ENCODE data around the gene LETMD1.
A peak's percentile ranks its signal among the peaks of the same experiment; 100 is the strongest.

LETMD1 gene

GRCh38 chr12:51018956-51019355 is 29.2 kb upstream of the LETMD1 start:
- H4K20me1 ChIP-seq (ENCODE audit: insufficient read depth, low read length, poor library complexity, severe bottlenecking), result peaks cover 27% of the 10 kb centered on the region
- TF ChIP-seq CTCF (conservative IDR thresholded peaks at IDR 0.05; ENCODE audit: low read length) (no peak), EZH2phosphoT487 (IDR thresholded peaks at IDR 0.05; ENCODE audit: borderline replicate concordance) (no peak)
- peaks cover 66% of the 10 kb centered on the region for H3K4me1 ChIP-seq (ENCODE audit: insufficient read depth, low read length, poor library complexity, severe bottlenecking)
- H3K9ac ChIP-seq (ENCODE audit: low read depth, low read length, poor library complexity, severe bottlenecking), result peak overlapping the region; percentile 93
- H3K4me3 ChIP-seq (ENCODE audit: low read length, poor library complexity, severe bottlenecking), result peak overlapping the region; percentile 26
- H3K79me2 ChIP-seq (ENCODE audit: insufficient read depth, low read length), result peaks cover 98% of the 10 kb centered on the region
- H3K27me3 ChIP-seq (ENCODE audit: insufficient read depth, low read length, poor library complexity, severe bottlenecking), result no peaks in the 10 kb centered on the region
- no peaks in the 10 kb centered on the region for H3K36me3 ChIP-seq (ENCODE audit: insufficient read depth, low read length)
- no peak overlapping the region for H2AFZ ChIP-seq (ENCODE audit: low read length)
- H3K9me2 ChIP-seq (replicated peaks; ENCODE audit: low read depth, low read length), result no peaks in the 10 kb centered on the region
- 0 out of 2 replicates have a peak, but pooled peaks cover 5% of the 10 kb centered on the region for H3F3A ChIP-seq (ENCODE audit: low read depth)
- H3K9me3 ChIP-seq (ENCODE audit: insufficient read depth, low read depth, low read length), result no peaks in the 10 kb centered on the region
- peak overlapping the region; percentile 97 for H3K4me2 ChIP-seq (ENCODE audit: low read depth, low read length, poor library complexity, severe bottlenecking)

GRCh38 chr12:51019927-51020326 is 28.2 kb upstream of the LETMD1 start:
- no peaks in the 10 kb centered on the region for H3K36me3 ChIP-seq (ENCODE audit: insufficient read depth, low read length)
- H3K9me2 ChIP-seq (replicated peaks; ENCODE audit: low read depth, low read length), result no peaks in the 10 kb centered on the region
- peak overlapping the region; percentile 93 for H3K9ac ChIP-seq (ENCODE audit: low read depth, low read length, poor library complexity, severe bottlenecking)
- H3K4me2 ChIP-seq (ENCODE audit: low read depth, low read length, poor library complexity, severe bottlenecking), result peak overlapping the region; percentile 97
- no peak for TF ChIP-seq EZH2phosphoT487 (IDR thresholded peaks at IDR 0.05; ENCODE audit: borderline replicate concordance)
- TF ChIP-seq CTCF (conservative IDR thresholded peaks at IDR 0.05; ENCODE audit: low read length), result no peak
- no peaks in the 10 kb centered on the region for H3K27me3 ChIP-seq (ENCODE audit: insufficient read depth, low read length, poor library complexity, severe bottlenecking)
- peaks cover 28% of the 10 kb centered on the region for H4K20me1 ChIP-seq (ENCODE audit: insufficient read depth, low read length, poor library complexity, severe bottlenecking)
- no peaks in the 10 kb centered on the region for H3K9me3 ChIP-seq (ENCODE audit: insufficient read depth, low read depth, low read length)
- 0 out of 2 replicates have a peak, but pooled peaks cover 5% of the 10 kb centered on the region for H3F3A ChIP-seq (ENCODE audit: low read depth)
- H3K4me1 ChIP-seq (ENCODE audit: insufficient read depth, low read length, poor library complexity, severe bottlenecking), result peaks cover 76% of the 10 kb centered on the region
- H2AFZ ChIP-seq (ENCODE audit: low read length), result no peak overlapping the region
- H3K4me3 ChIP-seq (ENCODE audit: low read length, poor library complexity, severe bottlenecking), result peak overlapping the region; percentile 93
- H3K79me2 ChIP-seq (ENCODE audit: insufficient read depth, low read length), result peaks cover 98% of the 10 kb centered on the region

- Histone ChIP-seq H3K4me3 (ENCODE audit: low read length, poor library complexity, severe bottlenecking) (peak overlapping the region; percentile 93), H3K4me1 (ENCODE audit: insufficient read depth, low read length, poor library complexity, severe bottlenecking) (peaks cover 81% of the 10 kb centered on the region), H3K36me3 (ENCODE audit: insufficient read depth, low read length) (no peaks in the 10 kb centered on the region), H3K4me2 (ENCODE audit: low read depth, low read length, poor library complexity, severe bottlenecking) (peak overlapping the region; percentile 97), H2AFZ (ENCODE audit: low read length) (no peak overlapping the region), H4K20me1 (ENCODE audit: insufficient read depth, low read length, poor library complexity, severe bottlenecking) (peaks cover 28% of the 10 kb centered on the region), H3F3A (ENCODE audit: low read depth) (0 out of 2 replicates have a peak, but pooled peaks cover 5% of the 10 kb centered on the region), H3K27me3 (ENCODE audit: insufficient read depth, low read length, poor library complexity, severe bottlenecking) (no peaks in the 10 kb centered on the region), H3K9me2 (replicated peaks; ENCODE audit: low read depth, low read length) (no peaks in the 10 kb centered on the region), H3K79me2 (ENCODE audit: insufficient read depth, low read length) (peaks cover 99% of the 10 kb centered on the region), H3K9me3 (ENCODE audit: insufficient read depth, low read depth, low read length) (no peaks in the 10 kb centered on the region), H3K9ac (ENCODE audit: low read depth, low read length, poor library complexity, severe bottlenecking) (peak overlapping the region; percentile 93)
- no peak for TF ChIP-seq EZH2phosphoT487 (IDR thresholded peaks at IDR 0.05; ENCODE audit: borderline replicate concordance)
- no peak for TF ChIP-seq CTCF (conservative IDR thresholded peaks at IDR 0.05; ENCODE audit: low read length)
Observed at GRCh38 chr12:51020448-51021182, 27.5 kb upstream of the LETMD1 start.
